Suprapubic skin (tissue), 4 donors: ENCODE data around the gene INPP5A. TPM values are rescaled to one million over a fixed set of nuclear protein-coding genes. Genes with fewer than 3 reads are reported as not detected.
"Not testable (repeated sequence)": the region's sequence is repeated elsewhere in the genome, so short reads cannot be mapped to it uniquely, and the experiment has no call there.

Source experiments
- DNase-seq, 2 donors: peaks; one replicate each; pipeline ENCODE4 v3.0.0-alpha.2; 2019; ENCODE audit warnings: low spot score in 2 of 2
- H3K27ac ChIP-seq: fragments of 200-600 bp; sonication (generic); one replicate; pipeline ENCODE4 v1.5.1; 2019
- H3K27me3 ChIP-seq: fragments of 200-600 bp; sonication (generic); one replicate; pipeline ENCODE4 v1.5.1; 2019
- H3K36me3 ChIP-seq: fragments of 200-600 bp; sonication (generic); one replicate; pipeline ENCODE4 v1.5.1; 2019
- H3K4me1 ChIP-seq: fragments of 200-600 bp; sonication (generic); one replicate; pipeline ENCODE4 v1.5.1; 2019
- H3K4me3 ChIP-seq: fragments of 200-600 bp; sonication (generic); one replicate; pipeline ENCODE4 v1.5.1; 2019; ENCODE audit warnings: mild to moderate bottlenecking
- H3K9me3 ChIP-seq: fragments of 200-600 bp; sonication (generic); one replicate; pipeline ENCODE4 v1.5.1; 2019
- CTCF ChIP-seq, 2 donors: fragments of 200-600 bp in 1 of 2; fragments of 450-650 bp in 1 of 2; sonication (generic) in 1 of 2; IDR thresholded peaks; one replicate each; pipeline ENCODE4 v1.5.1; 2016 to 2019; ENCODE audit warnings: antibody characterized with exemption in 2 of 2, mild to moderate bottlenecking in 1 of 2, moderate library complexity in 1 of 2
- EP300 ChIP-seq: sonication (generic); formaldehyde crosslinking; IDR thresholded peaks from one replicate; pipeline ENCODE4 v1.6.1; 2017; ENCODE audit warnings: antibody characterized with exemption
- POLR2A ChIP-seq, 2 donors: fragments of 450-650 bp; IDR thresholded peaks; one replicate each; pipeline ENCODE4 v1.6.1; 2017; ENCODE audit warnings: antibody characterized with exemption in 2 of 2, mild to moderate bottlenecking in 2 of 2, moderate library complexity in 2 of 2
- POLR2AphosphoS5 ChIP-seq, 3 donors: sonication (generic); formaldehyde crosslinking; IDR thresholded peaks; one replicate each; pipeline ENCODE4 v1.6.1; 2017; ENCODE audit warnings: antibody characterized with exemption in 3 of 3
- WGBS: methylation state at CpG from one replicate; pipeline ENCODE4 v1.1.5; 2018; 5-methylcytosine and 5-hydroxymethylcytosine counted together
- total RNA-seq, 4 donors: library from RNA; depleted of rRNA; stranded (reverse); fragments of >200 nt; gene quantifications; one replicate each; pipeline ENCODE4 v1.1.0, GENCODE V29; 2016

The INPP5A gene
- total RNA-seq, 4 donors from 2014 or later: 28.1 to 39.1 (median 32.3) TPM

DNA sequence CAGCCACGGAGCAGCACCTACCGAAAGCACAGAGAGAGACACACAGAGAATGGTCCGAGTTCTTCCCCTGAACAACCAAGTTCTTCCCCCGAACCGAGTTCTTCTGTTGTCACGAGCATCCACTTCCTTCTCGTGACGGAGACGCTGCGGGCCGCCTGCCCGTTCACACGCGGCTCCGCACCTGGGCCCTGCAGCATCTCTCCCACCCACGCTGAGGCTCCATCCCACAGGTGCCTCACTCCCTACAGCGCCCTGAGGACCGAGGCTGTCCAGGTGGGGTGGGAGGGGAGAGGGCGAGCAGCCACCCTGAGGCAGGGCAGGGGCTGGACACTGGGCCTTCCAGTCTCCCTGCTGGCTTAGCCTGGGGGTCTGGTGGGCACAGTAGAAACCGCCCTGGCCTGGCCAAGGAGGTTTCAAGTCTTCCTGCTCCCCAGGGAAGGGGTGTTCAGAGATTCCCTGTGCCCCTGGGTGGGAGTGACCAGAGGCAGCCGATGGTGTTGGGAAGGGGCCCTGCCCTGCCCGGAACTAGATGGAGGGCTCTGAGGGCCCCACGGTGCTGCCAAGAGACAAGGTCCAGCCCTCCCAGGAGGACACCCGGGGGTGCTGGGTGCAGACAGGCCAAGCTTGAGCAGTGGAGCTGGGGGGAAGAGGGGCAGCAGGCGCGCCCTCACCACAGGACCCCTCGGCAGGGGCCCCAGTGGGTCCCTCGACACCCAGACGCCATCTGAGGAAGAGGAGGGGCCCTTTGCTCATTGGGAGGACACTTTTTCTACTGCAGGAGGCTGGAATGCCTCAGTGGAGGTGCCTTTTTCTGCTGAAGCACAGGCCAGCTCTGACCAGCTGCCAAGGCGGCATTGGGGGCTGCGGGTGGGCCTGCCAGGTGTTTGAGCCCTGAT, 253.6 kb downstream of the INPP5A start:
- Histone ChIP-seq H3K9me3 (no peaks in the 10 kb centered on the region), H3K27ac (no peak overlapping the region), H3K4me1 (peaks cover 25% of the 10 kb centered on the region), H3K27me3 (peaks cover 81% of the 10 kb centered on the region), H3K4me3 (no peak overlapping the region), H3K36me3 (no peaks in the 10 kb centered on the region)
- WGBS: 29% methylated on average over 5 of the region's 31 CpGs
- TF ChIP-seq POLR2AphosphoS5 (IDR thresholded peaks at IDR 0.05) (no peak), POLR2A (IDR thresholded peaks at IDR 0.05) (no peak), CTCF (IDR thresholded peaks at IDR 0.05) (no peak), EP300 (no peak)
- no peak for DNase-seq

GRCh38 chr10:132792099-132792498, 254.5 kb downstream of the INPP5A start:
- H3K4me3 ChIP-seq, H3K9me3 ChIP-seq, H3K27ac ChIP-seq, DNase-seq, H3K36me3 ChIP-seq: not testable (repeated sequence)
- H3K27me3 ChIP-seq: peaks cover 79% of the 10 kb centered on the region
- 91% methylated on average over 6 of the region's 33 CpGs for WGBS
- peaks cover 16% of the 10 kb centered on the region for H3K4me1 ChIP-seq

DNA sequence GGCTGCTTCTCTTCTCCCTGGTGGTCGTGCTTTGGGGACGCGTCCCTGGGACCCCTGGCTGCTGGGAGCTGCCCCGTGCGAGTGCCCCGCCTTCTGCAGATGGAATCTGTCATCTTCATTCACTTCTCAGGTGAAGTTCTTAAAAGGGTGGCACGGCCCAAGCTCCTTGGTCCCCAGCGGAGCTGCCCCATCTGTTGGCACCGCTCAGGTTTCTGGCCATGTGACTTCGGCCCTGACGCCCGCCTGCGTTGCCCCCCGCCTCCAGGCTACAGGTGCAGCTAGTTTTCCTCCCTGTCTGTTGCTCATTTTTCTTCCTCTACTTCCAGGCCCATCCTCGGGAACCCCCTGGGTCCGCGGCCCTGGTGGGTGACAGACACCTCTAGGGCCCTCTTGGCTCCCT, 255.2 kb downstream of the INPP5A start:
- WGBS: 79% methylated on average over 17 of the region's 17 CpGs
- TF ChIP-seq CTCF (IDR thresholded peaks at IDR 0.05) (no peak), POLR2AphosphoS5 (IDR thresholded peaks at IDR 0.05) (no peak), EP300 (no peak), POLR2A (IDR thresholded peaks at IDR 0.05) (no peak)
- H3K27me3 ChIP-seq: peaks cover 72% of the 10 kb centered on the region
- H3K4me1 ChIP-seq: peaks cover 9% of the 10 kb centered on the region
- H3K9me3 ChIP-seq: no peaks in the 10 kb centered on the region
- no peak for DNase-seq
- no peak overlapping the region for H3K4me3 ChIP-seq
- H3K27ac ChIP-seq: no peak overlapping the region
- no peaks in the 10 kb centered on the region for H3K36me3 ChIP-seq

DNA sequence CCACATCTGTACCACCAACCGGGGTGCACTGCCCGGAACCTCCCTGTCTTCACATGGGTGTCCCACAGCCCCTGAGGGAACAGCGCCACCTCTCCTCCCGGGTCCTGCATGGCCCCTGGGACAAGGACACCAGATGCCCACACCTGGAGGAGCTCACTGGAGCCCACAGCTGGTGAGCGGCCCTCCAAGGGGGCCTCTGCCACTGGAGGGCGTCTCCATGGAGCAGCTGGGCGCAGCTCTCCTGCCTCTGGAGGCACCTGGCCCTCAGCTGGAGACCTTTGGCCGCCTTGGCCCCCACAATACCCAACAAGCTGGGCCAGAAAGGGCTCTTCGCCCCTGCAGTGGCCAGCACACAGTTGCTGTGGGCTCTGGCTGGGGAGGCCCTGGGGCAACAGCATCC, 255.6 kb downstream of the INPP5A start:
- peaks cover 68% of the 10 kb centered on the region for H3K27me3 ChIP-seq
- WGBS: 77% methylated on average over 4 of the region's 9 CpGs

GRCh38 chr10:132793871-132794849, 256.6 kb downstream of the INPP5A start:
- no peak for TF ChIP-seq CTCF (IDR thresholded peaks at IDR 0.05)
- Histone ChIP-seq H3K36me3 (no peaks in the 10 kb centered on the region), H3K4me3 (no peak overlapping the region), H3K27ac (no peak overlapping the region), H3K4me1 (no peaks in the 10 kb centered on the region), H3K9me3 (no peaks in the 10 kb centered on the region), H3K27me3 (peaks cover 58% of the 10 kb centered on the region)
- DNase-seq: no peak
- 73% methylated on average over 15 of the region's 57 CpGs for WGBS

More for the DNA sequence above, 255.6 kb downstream of the INPP5A start:
- Histone ChIP-seq H3K4me1 (peaks cover 5% of the 10 kb centered on the region), H3K27ac (no peak overlapping the region), H3K9me3 (no peaks in the 10 kb centered on the region), H3K4me3 (no peak overlapping the region), H3K36me3 (no peaks in the 10 kb centered on the region)
- no peak for DNase-seq
- TF ChIP-seq CTCF (IDR thresholded peaks at IDR 0.05) (no peak), POLR2A (IDR thresholded peaks at IDR 0.05) (no peak), POLR2AphosphoS5 (IDR thresholded peaks at IDR 0.05) (no peak), EP300 (no peak)
